Measurements from ENCODE around the gene WDFY1. TPM values are rescaled to one million over a fixed set of nuclear protein-coding genes. Genes with fewer than 3 reads are reported as not detected.

Gene WDFY1
- total RNA-seq, 1 experiment from 2014 or later, result 123 TPM

GRCh38 chr2:223897669-223898330, 47.3 kb downstream of the WDFY1 start:
- intact Hi-C loops (cut with micrococcal nuclease; ENCODE audit: unreplicated experiment), result no loop called here
- ChIA-PET CTCF (interaction anchor here (0.6 kb wide), 1 partner anchor 298 kb away, joined by 3 read pairs; no protein-coding TSS in a partner anchor), POLR2A (no interaction called here)
- H3K36me3 Mint-ChIP-seq (ENCODE audit: insufficient read depth, unreplicated experiment), result peaks cover 79% of the 10 kb centered on the region
- Histone ChIP-seq H3K36me3 (ENCODE audit: control insufficient read depth, insufficient read depth, low read length) (peaks cover 7% of the 10 kb centered on the region), H3K4me3 (ENCODE audit: low read depth, low read length) (no peak overlapping the region), H3K27me3 (replicated peaks; ENCODE audit: control insufficient read depth, insufficient read depth, low read length) (no peaks in the 10 kb centered on the region), H3K9me3 (no peaks in the 10 kb centered on the region), H3K4me1 (0 out of 2 replicates have a peak, but pooled peaks cover 4% of the 10 kb centered on the region)
- H3K27me3 Mint-ChIP-seq (ENCODE audit: insufficient read depth, unreplicated experiment), result no peaks in the 10 kb centered on the region
- peaks cover 12% of the 10 kb centered on the region for H3K4me1 Mint-ChIP-seq (ENCODE audit: low read depth, unreplicated experiment)
- no peaks in the 10 kb centered on the region for H3K9me3 Mint-ChIP-seq (ENCODE audit: unreplicated experiment)
- H3K4me3 Mint-ChIP-seq (ENCODE audit: unreplicated experiment), result no peak overlapping the region
- no peak overlapping the region for H3K27ac Mint-ChIP-seq (ENCODE audit: unreplicated experiment)
- no TSS peak for BruUV-seq (replicated peaks)
- no peak for DNase-seq
- TF ChIP-seq CTCF (IDR thresholded peaks at IDR 0.05; ENCODE audit: insufficient read depth in 1 of 2, low read depth in 1 of 2, low read length in 1 of 2, severe bottlenecking in 1 of 2, unreplicated experiment in 1 of 2), result no peak

DNA sequence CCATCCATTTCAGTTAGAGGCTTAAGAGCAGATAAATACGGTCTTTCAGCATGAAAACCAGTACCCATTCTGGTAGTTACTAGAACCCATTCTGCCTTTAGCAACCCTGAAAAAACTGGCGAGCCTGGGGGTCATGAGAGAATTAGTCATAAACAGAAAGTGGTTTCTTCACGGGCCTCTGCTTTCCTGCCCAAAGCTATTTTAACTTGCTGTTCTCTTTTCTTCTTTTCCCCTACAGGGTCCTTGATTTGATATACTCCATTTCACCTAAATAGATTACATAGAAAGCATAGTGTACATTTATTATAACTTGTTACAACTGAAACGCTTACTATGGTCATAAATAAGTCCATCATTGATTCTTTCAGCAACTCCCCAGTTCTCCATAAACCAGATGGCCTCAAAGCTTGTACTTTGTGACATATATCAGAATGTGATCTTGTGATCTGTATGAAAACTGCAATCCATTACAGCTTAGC, 48.3 kb downstream of the WDFY1 start:
- intact Hi-C loops (cut with micrococcal nuclease; ENCODE audit: unreplicated experiment), result no loop called here
- peaks cover 7% of the 10 kb centered on the region for H3K36me3 ChIP-seq (ENCODE audit: control insufficient read depth, insufficient read depth, low read length)
- ChIA-PET CTCF (no interaction called here), POLR2A (no interaction called here)
- no peak overlapping the region for H3K4me3 ChIP-seq (ENCODE audit: low read depth, low read length)
- no TSS peak for BruUV-seq (replicated peaks)
- Mint-ChIP-seq H3K27ac (ENCODE audit: unreplicated experiment) (no peak overlapping the region), H3K27me3 (ENCODE audit: insufficient read depth, unreplicated experiment) (no peaks in the 10 kb centered on the region), H3K4me3 (ENCODE audit: unreplicated experiment) (no peak overlapping the region), H3K36me3 (ENCODE audit: insufficient read depth, unreplicated experiment) (peaks cover 80% of the 10 kb centered on the region), H3K9me3 (ENCODE audit: unreplicated experiment) (no peaks in the 10 kb centered on the region), H3K4me1 (ENCODE audit: low read depth, unreplicated experiment) (peaks cover 12% of the 10 kb centered on the region)
- no peak for DNase-seq
- H3K4me1 ChIP-seq, result 0 out of 2 replicates have a peak, but pooled peaks cover 4% of the 10 kb centered on the region
- no peak for TF ChIP-seq CTCF (IDR thresholded peaks at IDR 0.05; ENCODE audit: insufficient read depth in 1 of 2, low read depth in 1 of 2, low read length in 1 of 2, severe bottlenecking in 1 of 2, unreplicated experiment in 1 of 2)
- no peaks in the 10 kb centered on the region for H3K27me3 ChIP-seq (replicated peaks; ENCODE audit: control insufficient read depth, insufficient read depth, low read length)
- no peaks in the 10 kb centered on the region for H3K9me3 ChIP-seq

DNA sequence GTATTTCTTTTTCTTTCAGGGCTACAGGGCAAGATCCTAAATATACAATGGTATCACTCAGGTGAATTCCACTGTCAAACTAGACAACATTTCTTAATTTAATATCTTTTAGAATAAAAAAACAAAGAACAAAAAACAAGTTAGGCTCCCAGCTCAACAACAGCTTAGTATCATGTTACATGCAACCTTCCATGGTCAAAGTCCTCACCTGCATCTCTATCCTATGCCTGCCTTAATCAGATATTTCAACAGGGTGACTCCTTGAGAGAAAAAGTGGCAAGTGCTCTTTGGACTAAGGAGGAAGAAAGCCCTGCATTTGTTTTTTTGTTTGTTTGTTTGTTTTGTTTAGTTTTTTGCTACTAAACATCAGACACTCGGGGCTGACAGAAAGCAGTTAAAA, 50.2 kb downstream of the WDFY1 start:
- DNase-seq, result no peak
- Mint-ChIP-seq H3K9me3 (ENCODE audit: unreplicated experiment) (no peaks in the 10 kb centered on the region), H3K36me3 (ENCODE audit: insufficient read depth, unreplicated experiment) (peaks cover 76% of the 10 kb centered on the region), H3K27me3 (ENCODE audit: insufficient read depth, unreplicated experiment) (no peaks in the 10 kb centered on the region), H3K4me3 (ENCODE audit: unreplicated experiment) (no peak overlapping the region), H3K27ac (ENCODE audit: unreplicated experiment) (no peak overlapping the region), H3K4me1 (ENCODE audit: low read depth, unreplicated experiment) (peaks cover 12% of the 10 kb centered on the region)
- Histone ChIP-seq H3K27me3 (replicated peaks; ENCODE audit: control insufficient read depth, insufficient read depth, low read length) (no peaks in the 10 kb centered on the region), H3K36me3 (ENCODE audit: control insufficient read depth, insufficient read depth, low read length) (peaks cover 4% of the 10 kb centered on the region), H3K4me3 (ENCODE audit: low read depth, low read length) (no peak overlapping the region), H3K9me3 (no peaks in the 10 kb centered on the region; the same call in 1 of the 2 replicates), H3K4me1 (0 out of 2 replicates have a peak, but pooled peaks cover 4% of the 10 kb centered on the region)
- ChIA-PET CTCF (no interaction called here), POLR2A (no interaction called here)
- no peak for TF ChIP-seq CTCF (IDR thresholded peaks at IDR 0.05; ENCODE audit: insufficient read depth in 1 of 2, low read depth in 1 of 2, low read length in 1 of 2, severe bottlenecking in 1 of 2, unreplicated experiment in 1 of 2)
- BruUV-seq (replicated peaks), result no TSS peak
- intact Hi-C loops (cut with micrococcal nuclease; ENCODE audit: unreplicated experiment), result no loop called here

Measured in Caco-2 (cell line).